Measurements from ENCODE around the gene STAP1.

- no peak for TF ChIP-seq CTCF (IDR thresholded peaks at IDR 0.05)
- TF ChIP-seq POLR2A (IDR thresholded peaks at IDR 0.05) = no peak
Observed at GRCh38 chr4:67546004-67546356, 12.5 kb upstream of the STAP1 start.
